H1 (cell line): Measurements from ENCODE around the gene OR6C6. TPM values are rescaled to one million over a fixed set of nuclear protein-coding genes. Genes with fewer than 3 reads are reported as not detected.

Experiments
- CTCF ChIA-PET: fragments of 300-600 bp; sonication (Branson Sonifier 250); formaldehyde crosslinking; loops from one replicate; lab custom pipeline; 2021; ENCODE audit not compliant: partially characterized antibody; lab: Charles Lee
- POLR2A ChIA-PET: fragments of 300-600 bp; sonication (Branson Sonifier 250); formaldehyde crosslinking; loops from one replicate; lab custom pipeline; 2021; ENCODE audit warnings: inconsistent platforms; ENCODE audit not compliant: partially characterized antibody; lab: Charles Lee
- DNase-seq, 2 experiments: peaks; one replicate each; pipeline versions ENCODE4 v3.0.0 to v3.0.0-alpha.2; 2010 to 2022; ENCODE audit warnings: low spot score in 2 of 2, low read depth in 1 of 2, mixed read lengths in 1 of 2
- FAIRE-seq: peaks from 2 replicates; lab custom pipeline; 2011; peaks lifted over from hg19 to GRCh38; lab: Jason Lieb, UNC
- H2AFZ ChIP-seq: 2 replicates; pipeline ENCODE4 v1.8.1; 2012; ENCODE audit warnings: low read length, inconsistent platforms
- H2AK5ac ChIP-seq: 2 replicates; pipeline ENCODE4 v1.6.1; 2013; ENCODE audit warnings: low read depth, low read length
- H2BK120ac ChIP-seq: replicated peaks from 2 replicates; pipeline ENCODE3; 2013; ENCODE audit warnings: low read depth, low read length, inconsistent platforms
- H2BK12ac ChIP-seq: 2 replicates; pipeline ENCODE4 v1.6.1; 2013; ENCODE audit warnings: low read depth, low read length
- H2BK15ac ChIP-seq: 2 replicates; pipeline ENCODE4 v1.6.1; 2013; ENCODE audit warnings: low read length
- H2BK20ac ChIP-seq: 2 replicates; pipeline ENCODE4 v1.6.1; 2013; ENCODE audit warnings: low read length
- H2BK5ac ChIP-seq: 2 replicates; pipeline ENCODE4 v1.6.1; 2013; ENCODE audit warnings: low read depth, low read length
- H3K14ac ChIP-seq: 2 replicates; pipeline ENCODE4 v1.6.1; 2013; ENCODE audit warnings: inconsistent platforms; ENCODE audit not compliant: insufficient read length
- H3K18ac ChIP-seq: 2 replicates; pipeline ENCODE4 v1.6.1; 2013; ENCODE audit warnings: low read length; ENCODE audit errors: extremely low read depth
- H3K23ac ChIP-seq: 2 replicates; pipeline ENCODE4 v1.6.1; 2013; ENCODE audit warnings: inconsistent platforms; ENCODE audit not compliant: insufficient read length
- H3K23me2 ChIP-seq: 2 replicates; pipeline ENCODE4 v1.6.1; 2013; ENCODE audit warnings: low read depth, low read length
- H3K27ac ChIP-seq: 2 replicates; pipeline ENCODE4 v1.6.1; 2011; ENCODE audit warnings: low read depth, low read length, inconsistent platforms
- H3K27me3 ChIP-seq, 4 experiments: replicated peaks in 1 of 4; 1 replicate in 1 of 4; 2 replicates in 3 of 4; pipeline versions ENCODE4 v1.6.1 to v1.8.1; 2011 to 2013; ENCODE audit warnings: low read length in 3 of 4, mild to moderate bottlenecking in 3 of 4, inconsistent platforms in 2 of 4, mixed read lengths in 2 of 4, moderate library complexity in 1 of 4; ENCODE audit not compliant: control insufficient read depth in 3 of 4, insufficient read depth in 3 of 4; ENCODE audit errors: extremely low read depth in 1 of 4
- H3K36me3 ChIP-seq, 4 experiments: 2 replicates each; pipeline versions ENCODE4 v1.6.1 to v1.8.1; 2011 to 2013; ENCODE audit warnings: mild to moderate bottlenecking in 4 of 4, low read length in 3 of 4, moderate library complexity in 2 of 4, control low read depth in 1 of 4, inconsistent platforms in 1 of 4; ENCODE audit not compliant: insufficient read depth in 4 of 4, control insufficient read depth in 2 of 4
- H3K4ac ChIP-seq: replicated peaks from 2 replicates; pipeline ENCODE3; 2013; ENCODE audit warnings: low read length, low read depth, mixed read lengths, inconsistent platforms; ENCODE audit not compliant: insufficient read length
- H3K4me1 ChIP-seq, 4 experiments: replicated peaks in 1 of 4; 1 replicate in 1 of 4; 2 replicates in 3 of 4; pipeline versions ENCODE4 v1.6.1 to v1.8.1; 2011 to 2013; ENCODE audit warnings: low read length in 3 of 4, inconsistent platforms in 2 of 4, mixed read lengths in 1 of 4; ENCODE audit not compliant: insufficient read depth in 4 of 4, control insufficient read depth in 3 of 4
- H3K4me2 ChIP-seq, 2 experiments: 2 replicates each; pipeline versions ENCODE4 v1.6.1 to v1.8.1; 2011 to 2013; ENCODE audit warnings: low read depth in 2 of 2, low read length in 2 of 2, control low read depth in 1 of 2, inconsistent platforms in 1 of 2, mild to moderate bottlenecking in 1 of 2; ENCODE audit not compliant: insufficient read depth in 1 of 2
- H3K4me3 ChIP-seq, 4 experiments: fragments of 200-600, 300-600 bp in 1 of 4; sonication (generic), shearing (Covaris generic), sonication (Bioruptor Twin) in 1 of 4; 2 replicates each; pipeline versions ENCODE4 v1.5.1 to v1.8.1; 2011 to 2016; ENCODE audit warnings: low read length in 4 of 4, low read depth in 3 of 4, control low read depth in 2 of 4, inconsistent platforms in 2 of 4, mild to moderate bottlenecking in 2 of 4, mixed read lengths in 1 of 4, moderate library complexity in 1 of 4; ENCODE audit not compliant: insufficient read depth in 2 of 4; ENCODE audit errors: extremely low read depth in 1 of 4
- H3K56ac ChIP-seq: replicated peaks from 2 replicates; pipeline ENCODE3; 2013; ENCODE audit warnings: low read depth, mild to moderate bottlenecking, mixed read lengths, low read length, inconsistent platforms; ENCODE audit not compliant: insufficient read length
- H3K79me1 ChIP-seq: 2 replicates; pipeline ENCODE4 v1.6.1; 2013; ENCODE audit warnings: low read depth, low read length, control low read depth
- H3K79me2 ChIP-seq, 2 experiments: 2 replicates each; pipeline versions ENCODE4 v1.6.1 to v1.8.1; 2012 to 2013; ENCODE audit warnings: low read length in 2 of 2, mild to moderate bottlenecking in 2 of 2, inconsistent platforms in 1 of 2; ENCODE audit not compliant: insufficient read depth in 2 of 2, control insufficient read depth in 1 of 2
- H3K9ac ChIP-seq, 4 experiments: replicated peaks in 1 of 4; 1 replicate in 1 of 4; 2 replicates in 3 of 4; pipeline versions ENCODE4 v1.6.1 to v1.8.1; 2011 to 2013; ENCODE audit warnings: low read depth in 3 of 4, low read length in 3 of 4, control low read depth in 2 of 4, mild to moderate bottlenecking in 2 of 4, moderate library complexity in 2 of 4, inconsistent platforms in 1 of 4; ENCODE audit errors: extremely low read depth in 1 of 4
- H3K9me3 ChIP-seq, 2 experiments: 2 replicates each; pipeline versions ENCODE4 v1.6.1 to v1.8.1; 2012 to 2013; ENCODE audit warnings: mild to moderate bottlenecking in 2 of 2, moderate library complexity in 2 of 2, control low read depth in 1 of 2, inconsistent platforms in 1 of 2, low read depth in 1 of 2, low read length in 1 of 2, mixed read lengths in 1 of 2; ENCODE audit not compliant: insufficient read depth in 2 of 2
- H4K20me1 ChIP-seq, 2 experiments: replicated peaks in 1 of 2; 2 replicates each; pipeline versions ENCODE3 to v1.8.1; 2011 to 2013; ENCODE audit warnings: inconsistent platforms in 2 of 2, low read length in 2 of 2, mild to moderate bottlenecking in 1 of 2; ENCODE audit not compliant: insufficient read depth in 2 of 2, control insufficient read depth in 1 of 2
- H4K5ac ChIP-seq: 2 replicates; pipeline ENCODE4 v1.6.1; 2013; ENCODE audit warnings: low read length, low read depth, mixed read lengths, inconsistent platforms; ENCODE audit not compliant: insufficient read length
- H4K8ac ChIP-seq: 2 replicates; pipeline ENCODE4 v1.8.0; 2013; ENCODE audit warnings: mild to moderate bottlenecking, moderate library complexity, low read length, inconsistent platforms; ENCODE audit not compliant: insufficient read depth; ENCODE audit errors: extremely low read depth
- H4K91ac ChIP-seq: replicated peaks from 2 replicates; pipeline ENCODE3; 2013; ENCODE audit warnings: low read length, mixed read lengths, inconsistent platforms; ENCODE audit not compliant: insufficient read length
- BACH1 ChIP-seq: IDR thresholded peaks from 2 replicates; pipeline ENCODE4 v1.6.1; 2012; ENCODE audit warnings: low read length, improper control_type of control experiment
- CBX5 ChIP-seq: fragments of 300-800, 300-1000 bp; sonication (generic); IDR thresholded peaks from 2 replicates; pipeline ENCODE4 v1.7.1; 2016; ENCODE audit warnings: antibody characterized with exemption, low read length, low read depth
- GTF2F1 ChIP-seq: IDR thresholded peaks from 2 replicates; pipeline ENCODE4 v1.6.1; 2012; ENCODE audit warnings: low read depth, low read length, improper control_type of control experiment, borderline replicate concordance
- JUN ChIP-seq: IDR thresholded peaks from 2 replicates; pipeline ENCODE4 v1.6.1; 2011; ENCODE audit warnings: low read depth, mild to moderate bottlenecking, improper control_type of control experiment, low read length
- WGBS, 2 experiments: shearing (Covaris generic) in 1 of 2; methylation state at CpG; one replicate each; pipeline versions ENCODE4 v1.1.6 to v1.1.7; 2013 to 2015; ENCODE audit warnings: low lambda C conversion rate in 2 of 2, mixed read lengths in 2 of 2, inconsistent platforms in 1 of 2, low coverage in 1 of 2, missing lambda C conversion rate in 1 of 2; ENCODE audit not compliant: insufficient replicate concordance in 2 of 2, insufficient coverage in 1 of 2, insufficient read length in 1 of 2; ENCODE audit errors: extremely low coverage in 1 of 2, missing lambda C conversion rate in 1 of 2; 5-methylcytosine and 5-hydroxymethylcytosine counted together
- polyA plus RNA-seq, 7 experiments: library from polyadenylated mRNA; depleted of rRNA in 3 of 7; stranded (reverse) in 5 of 7; unstranded in 2 of 7; fragments of >200 nt in 5 of 7; fragments of 200-250 nt in 2 of 7; gene quantifications; 1 replicate in 5 of 7; 2 replicates in 1 of 7; 4 replicates in 1 of 7; pipeline versions ENCODE4 v1.2.1 to v1.2.3, GENCODE V29; 2011 to 2013; ENCODE audit warnings: missing spikeins in 2 of 7, mixed read lengths in 2 of 7
- total RNA-seq: library from RNA; stranded (reverse); fragmentation: NEBNext Ultra II Directional; extraction: Animal tissue kit (Norgen Biotek cat#: 25700); gene quantifications from 2 replicates; pipeline ENCODE4 v1.2.1, GENCODE V29; 2021
- TF ChIP-seq, protein P1 (sequence below): IDR thresholded peaks from 2 replicates; pipeline ENCODE4 v1.6.1; 2012; ENCODE audit warnings: inconsistent platforms

Gene OR6C6
- total and polyA plus RNA-seq, 2 of the 8 experiments (the other 6 are each of a cell fraction or from before 2014, with no cell fraction given), result not detected

DNA sequence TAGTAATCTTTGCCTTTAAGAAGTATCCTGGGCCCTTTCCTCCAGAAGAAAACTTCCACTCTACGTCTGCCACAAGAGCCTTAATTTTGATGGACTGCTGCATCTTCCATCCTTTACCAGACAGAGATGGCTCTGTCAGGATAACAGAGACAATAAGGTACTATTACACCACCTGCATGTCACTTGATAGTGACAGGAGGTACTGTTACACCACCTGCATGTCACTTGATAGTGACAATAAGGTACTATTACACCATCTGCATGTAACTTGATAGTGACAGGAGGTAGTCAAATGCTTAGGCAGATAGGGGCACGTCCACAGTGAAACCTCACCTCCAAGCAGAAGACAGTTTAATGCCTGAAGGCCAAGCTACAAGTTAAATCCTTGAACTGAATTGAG is 38.1 kb downstream of the OR6C6 start:
- H3K23ac ChIP-seq, result no peak overlapping the region
- H2BK15ac ChIP-seq, result no peak overlapping the region
- no peak overlapping the region for H3K4me2 ChIP-seq
- H3K56ac ChIP-seq, result no peak overlapping the region
- no peaks in the 10 kb centered on the region for H3K79me2 ChIP-seq
- ChIA-PET POLR2A (no interaction called here), CTCF (interaction anchor here (0.6 kb wide), 1 partner anchor 314 kb away, joined by 3 read pairs; no protein-coding TSS in a partner anchor)
- no peak for FAIRE-seq
- H3K18ac ChIP-seq, result no peak overlapping the region
- H3K9ac ChIP-seq, result no peak overlapping the region
- no peak overlapping the region for H2BK12ac ChIP-seq
- H4K8ac ChIP-seq, result no peak overlapping the region
- WGBS, 2 experiments, result 92% methylated on average over 2 of the region's 2 CpGs; no CpG with 5 or more reads in 1 of the 2 experiments
- H2BK120ac ChIP-seq, result no peak overlapping the region
- H3K4me1 ChIP-seq, result no peaks in the 10 kb centered on the region
- H3K9me3 ChIP-seq, result no peaks in the 10 kb centered on the region; a peak in 1 of 4 replicates
- H3K4me3 ChIP-seq, result no peak overlapping the region
- H2BK20ac ChIP-seq, result no peak overlapping the region
- no peak overlapping the region for H4K5ac ChIP-seq
- H3K14ac ChIP-seq, result no peak overlapping the region
- TF ChIP-seq BACH1, result no peak
- TF ChIP-seq JUN, result no peak
- TF ChIP-seq CBX5, result no peak
- no peak for TF ChIP-seq GTF2F1
- TF ChIP-seq, protein P1, sequence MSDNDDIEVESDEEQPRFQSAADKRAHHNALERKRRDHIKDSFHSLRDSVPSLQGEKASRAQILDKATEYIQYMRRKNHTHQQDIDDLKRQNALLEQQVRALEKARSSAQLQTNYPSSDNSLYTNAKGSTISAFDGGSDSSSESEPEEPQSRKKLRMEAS, result no peak
- H4K20me1 ChIP-seq, result no peaks in the 10 kb centered on the region
- H3K27me3 ChIP-seq, result no peaks in the 10 kb centered on the region
- no peaks in the 10 kb centered on the region for H3K23me2 ChIP-seq
- DNase-seq, result no peak
- no peak overlapping the region for H3K4ac ChIP-seq
- H2AFZ ChIP-seq, result no peak overlapping the region
- H3K36me3 ChIP-seq, result no peaks in the 10 kb centered on the region
- H4K91ac ChIP-seq, result no peak overlapping the region
- H2AK5ac ChIP-seq, result no peak overlapping the region
- H2BK5ac ChIP-seq, result no peak overlapping the region
- no peak overlapping the region for H3K27ac ChIP-seq
- H3K79me1 ChIP-seq, result no peaks in the 10 kb centered on the region
